ENCODE data around the gene ANKRD33B. TPM values are rescaled to one million over a fixed set of nuclear protein-coding genes. Genes with fewer than 3 reads are reported as not detected.

ANKRD33B gene
- total and polyA plus RNA-seq, 2 experiments from 2014 or later = 2.9 to 15.4 TPM

GRCh38 chr5:10685115-10685521 lies 121.2 kb downstream of the ANKRD33B start:
- Histone ChIP-seq H3K27me3 (ENCODE audit: insufficient read depth) (no peaks in the 10 kb centered on the region), H3K4me1 (ENCODE audit: insufficient read depth) (peaks cover 24% of the 10 kb centered on the region), H3K79me2 (replicated peaks; ENCODE audit: insufficient read depth) (no peaks in the 10 kb centered on the region), H4K20me1 (replicated peaks; ENCODE audit: insufficient read depth) (no peaks in the 10 kb centered on the region; the same call in 1 of the 2 replicates), H3K9me2 (ENCODE audit: insufficient read depth) (no peaks in the 10 kb centered on the region), H3K27ac (ENCODE audit: low read depth) (no peak overlapping the region), H3K36me3 (ENCODE audit: insufficient read depth) (no peaks in the 10 kb centered on the region), H3K4me3 (no peak overlapping the region), H3F3A (replicated peaks; ENCODE audit: low read depth) (no peaks in the 10 kb centered on the region), H2AFZ (no peak overlapping the region), H3K4me2 (0 out of 2 replicates have a peak overlapping the region, but pooled peaks have one; percentile 33)
- peaks cover 9% of the 10 kb centered on the region; the same call in 2 of the 3 replicates for H3K9me3 Mint-ChIP-seq
- peaks cover 27% of the 10 kb centered on the region for H3K4me1 Mint-ChIP-seq
- DNase-seq (ENCODE audit: low spot score) (no peak), ATAC-seq (no peak; the same call in 2 of the 3 replicates)
- peaks cover 34% of the 10 kb centered on the region for H3K36me3 Mint-ChIP-seq (ENCODE audit: low read depth)
- TF ChIP-seq ETS1 (IDR thresholded peaks at IDR 0.05) (no peak), EZH2phosphoT487 (IDR thresholded peaks at IDR 0.05; ENCODE audit: unreplicated experiment) (no peak), CTCF (conservative IDR thresholded peaks at IDR 0.05; ENCODE audit: low read depth in 2 of 2) (no peak), EZH2 (IDR thresholded peaks at IDR 0.05; ENCODE audit: low read depth, unreplicated experiment) (no peak), JUNB (IDR thresholded peaks at IDR 0.05; ENCODE audit: unreplicated experiment) (no peak), STAT1 (IDR thresholded peaks at IDR 0.05; ENCODE audit: unreplicated experiment) (no peak), NANOG (IDR thresholded peaks at IDR 0.05; ENCODE audit: borderline replicate concordance) (no peak), CREB1 (CRISPR knock-in tag; IDR thresholded peaks at IDR 0.05; ENCODE audit: low read depth) (no peak)
- H3K4me3 Mint-ChIP-seq = no peak overlapping the region
- H3K27ac Mint-ChIP-seq = peak overlapping the region; percentile 19
- peaks cover 6% of the 10 kb centered on the region for H3K27me3 Mint-ChIP-seq (ENCODE audit: insufficient read depth, low read depth, poor library complexity)

- Histone ChIP-seq H3K4me2 (no peak overlapping the region), H3K27ac (ENCODE audit: low read depth) (no peak overlapping the region), H4K20me1 (replicated peaks; ENCODE audit: insufficient read depth) (no peaks in the 10 kb centered on the region; the same call in 1 of the 2 replicates), H3K9me2 (ENCODE audit: insufficient read depth) (no peaks in the 10 kb centered on the region), H3K4me3 (no peak overlapping the region), H3K4me1 (ENCODE audit: insufficient read depth) (peaks cover 27% of the 10 kb centered on the region), H2AFZ (no peak overlapping the region), H3K36me3 (ENCODE audit: insufficient read depth) (no peaks in the 10 kb centered on the region), H3F3A (replicated peaks; ENCODE audit: low read depth) (no peaks in the 10 kb centered on the region), H3K79me2 (replicated peaks; ENCODE audit: insufficient read depth) (no peaks in the 10 kb centered on the region), H3K27me3 (ENCODE audit: insufficient read depth) (no peaks in the 10 kb centered on the region)
- no peak for DNase-seq (ENCODE audit: low spot score)
- Mint-ChIP-seq H3K4me1 (peaks cover 30% of the 10 kb centered on the region), H3K9me3 (peaks cover 9% of the 10 kb centered on the region; the same call in 2 of the 3 replicates), H3K27ac (no peak overlapping the region), H3K27me3 (ENCODE audit: insufficient read depth, low read depth, poor library complexity) (peaks cover 6% of the 10 kb centered on the region), H3K36me3 (ENCODE audit: low read depth) (peaks cover 29% of the 10 kb centered on the region), H3K4me3 (no peak overlapping the region)
- ATAC-seq = no peak
- TF ChIP-seq STAT1 (IDR thresholded peaks at IDR 0.05; ENCODE audit: unreplicated experiment) = no peak
- TF ChIP-seq REST (IDR thresholded peaks at IDR 0.05; ENCODE audit: unreplicated experiment) = no peak
- no peak for TF ChIP-seq ZNF331 (CRISPR knock-in tag; IDR thresholded peaks at IDR 0.05; ENCODE audit: low read depth)
- TF ChIP-seq CTCF (conservative IDR thresholded peaks at IDR 0.05; ENCODE audit: low read depth in 2 of 2) = no peak
- no peak for TF ChIP-seq NANOG (IDR thresholded peaks at IDR 0.05; ENCODE audit: borderline replicate concordance)
- no peak for TF ChIP-seq EZH2phosphoT487 (IDR thresholded peaks at IDR 0.05; ENCODE audit: unreplicated experiment)
Observed at GRCh38 chr5:10686890-10687289, 123.0 kb downstream of the ANKRD33B start.

Data from GM23338 (cell line).